PC-3 (cell line): Measurements from ENCODE around the gene SLCO3A1. TPM values are rescaled to one million over a fixed set of nuclear protein-coding genes. Genes with fewer than 3 reads are reported as not detected.

Experiments
- ATAC-seq: fragments of 200-7000 bp; cut with Tn5 transposase; 2 replicates; pipeline ENCODE4 v1.9.1; 2020; ENCODE audit warnings: mild to moderate bottlenecking, moderate library complexity
- BruUV-seq: library from RNA; stranded (reverse); fragments of 400-500 nt; replicated peaks from 2 replicates; lab custom pipeline; 2021; lab: Mats Ljungman, UMichigan
- CTCF ChIA-PET: fragments of 300-600 bp; sonication (Branson Sonifier 250); formaldehyde crosslinking; loops from one replicate; lab custom pipeline; 2022; ENCODE audit warnings: antibody characterized with exemption; lab: Charles Lee
- POLR2A ChIA-PET: fragments of 300-600 bp; sonication (Branson Sonifier 250); formaldehyde crosslinking; loops from one replicate; lab custom pipeline; 2022; ENCODE audit warnings: antibody characterized with exemption; ENCODE audit not compliant: unreplicated experiment; lab: Charles Lee
- DNase-seq: peaks from one replicate; pipeline ENCODE4 v3.0.0-alpha.2; 2015
- H2AFZ ChIP-seq: fragments of 300-600 bp; sonication (generic); 2 replicates; pipeline ENCODE4 v1.6.0; 2016; ENCODE audit warnings: antibody characterized with exemption, low read length
- H3F3A ChIP-seq: fragments of 300-600 bp; sonication (generic); one replicate; pipeline ENCODE4 v1.6.0; 2017; ENCODE audit warnings: antibody characterized with exemption, low read length, control low read depth, mild to moderate bottlenecking; ENCODE audit not compliant: unreplicated experiment
- H3K27ac ChIP-seq: fragments of 300-600 bp; sonication (generic); 2 replicates; pipeline ENCODE4 v1.5.1; 2016; ENCODE audit warnings: mild to moderate bottlenecking, low read length
- H3K27me3 ChIP-seq: fragments of 300-600 bp; sonication (generic); 2 replicates; pipeline ENCODE4 v1.6.1; 2016; ENCODE audit warnings: low read length, mixed read lengths
- H3K36me3 ChIP-seq: fragments of 300-600 bp; sonication (generic); 2 replicates; pipeline ENCODE4 v1.6.1; 2016; ENCODE audit warnings: low read depth, mixed run types, low read length, mixed read lengths
- H3K4me1 ChIP-seq: fragments of 300-600 bp; sonication (generic); 2 replicates; pipeline ENCODE4 v1.5.1; 2016; ENCODE audit warnings: low read length; ENCODE audit not compliant: insufficient read depth
- H3K4me2 ChIP-seq: fragments of 300-600 bp; sonication (generic); 2 replicates; pipeline ENCODE4 v1.6.0; 2016; ENCODE audit warnings: low read length
- H3K4me3 ChIP-seq: fragments of 300-600 bp; sonication (generic); 2 replicates; pipeline ENCODE4 v1.5.1; 2016; ENCODE audit warnings: mild to moderate bottlenecking, low read length, mixed read lengths
- H3K79me2 ChIP-seq: fragments of 300-600 bp; sonication (generic); 2 replicates; pipeline ENCODE4 v1.6.1; 2017; ENCODE audit warnings: low read length, mixed read lengths
- H3K9ac ChIP-seq: fragments of 300-600 bp; sonication (generic); 2 replicates; pipeline ENCODE4 v1.6.0; 2016; ENCODE audit warnings: mild to moderate bottlenecking, low read length
- H3K9me2 ChIP-seq: fragments of 300-600 bp; sonication (generic); replicated peaks from 2 replicates; pipeline ENCODE4 v1.6.1; 2016; ENCODE audit warnings: mixed run types, low read length, mixed read lengths
- H3K9me3 ChIP-seq: fragments of 300-600 bp; sonication (generic); 2 replicates; pipeline ENCODE4 v1.6.1; 2016; ENCODE audit warnings: low read length, mixed read lengths
- H4K20me1 ChIP-seq: fragments of 300-600 bp; sonication (generic); 2 replicates; pipeline ENCODE4 v1.6.1; 2016; ENCODE audit warnings: low read length, mixed read lengths
- EZH2 ChIP-seq: fragments of 300-600 bp; sonication (generic); IDR thresholded peaks from one replicate; pipeline ENCODE4 v1.6.1; 2017; ENCODE audit warnings: antibody characterized with exemption, mild to moderate bottlenecking, low read length; ENCODE audit not compliant: unreplicated experiment
- EZH2phosphoT487 ChIP-seq: fragments of 300-600 bp; sonication (generic); IDR thresholded peaks from 2 replicates; pipeline ENCODE4 v1.6.1; 2018; ENCODE audit warnings: mild to moderate bottlenecking, antibody characterized with exemption, low read length, borderline replicate concordance
- intact Hi-C: fragments of 100-400 bp; cut with micrococcal nuclease; formaldehyde crosslinking; loops from 2 replicates; pipeline ENCODE4 v1.9.0; 2023
- total RNA-seq: library from RNA; depleted of rRNA; stranded (reverse); fragments of >200 nt; gene quantifications from 2 replicates; pipeline ENCODE4 v1.2.3, GENCODE V29; 2014
- TF ChIP-seq, protein P1 (sequence below): fragments of 300-600 bp; sonication (generic); conservative IDR thresholded peaks from 2 replicates; pipeline ENCODE4 v1.5.1; 2017; ENCODE audit warnings: antibody characterized with exemption, low read depth, mild to moderate bottlenecking, low read length

The SLCO3A1 gene
- total RNA-seq, 1 experiment from 2014 or later = 0.07 TPM

GRCh38 chr15:92161039-92161670 lies 307.6 kb downstream of the SLCO3A1 start:
- Histone ChIP-seq H3F3A (no peaks in the 10 kb centered on the region), H3K4me1 (no peaks in the 10 kb centered on the region), H3K36me3 (no peaks in the 10 kb centered on the region), H4K20me1 (no peaks in the 10 kb centered on the region), H3K27me3 (peaks cover 8% of the 10 kb centered on the region; the same call in 1 of the 2 replicates), H3K9ac (no peak overlapping the region), H2AFZ (no peak overlapping the region), H3K9me3 (no peaks in the 10 kb centered on the region), H3K79me2 (no peaks in the 10 kb centered on the region), H3K27ac (no peak overlapping the region), H3K4me3 (no peak overlapping the region), H3K4me2 (no peak overlapping the region), H3K9me2 (no peaks in the 10 kb centered on the region)
- ATAC-seq (no peak), DNase-seq (no peak)
- no TSS peak for BruUV-seq
- intact Hi-C loops = no loop called here
- POLR2A ChIA-PET = no interaction called here
- CTCF ChIA-PET = no interaction called here
- TF ChIP-seq, protein P1, sequence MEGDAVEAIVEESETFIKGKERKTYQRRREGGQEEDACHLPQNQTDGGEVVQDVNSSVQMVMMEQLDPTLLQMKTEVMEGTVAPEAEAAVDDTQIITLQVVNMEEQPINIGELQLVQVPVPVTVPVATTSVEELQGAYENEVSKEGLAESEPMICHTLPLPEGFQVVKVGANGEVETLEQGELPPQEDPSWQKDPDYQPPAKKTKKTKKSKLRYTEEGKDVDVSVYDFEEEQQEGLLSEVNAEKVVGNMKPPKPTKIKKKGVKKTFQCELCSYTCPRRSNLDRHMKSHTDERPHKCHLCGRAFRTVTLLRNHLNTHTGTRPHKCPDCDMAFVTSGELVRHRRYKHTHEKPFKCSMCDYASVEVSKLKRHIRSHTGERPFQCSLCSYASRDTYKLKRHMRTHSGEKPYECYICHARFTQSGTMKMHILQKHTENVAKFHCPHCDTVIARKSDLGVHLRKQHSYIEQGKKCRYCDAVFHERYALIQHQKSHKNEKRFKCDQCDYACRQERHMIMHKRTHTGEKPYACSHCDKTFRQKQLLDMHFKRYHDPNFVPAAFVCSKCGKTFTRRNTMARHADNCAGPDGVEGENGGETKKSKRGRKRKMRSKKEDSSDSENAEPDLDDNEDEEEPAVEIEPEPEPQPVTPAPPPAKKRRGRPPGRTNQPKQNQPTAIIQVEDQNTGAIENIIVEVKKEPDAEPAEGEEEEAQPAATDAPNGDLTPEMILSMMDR = no peak
- TF ChIP-seq EZH2phosphoT487 (no peak), EZH2 (no peak)

GRCh38 chr15:92162657-92163056 lies 309.1 kb downstream of the SLCO3A1 start:
- Histone ChIP-seq H4K20me1 (no peaks in the 10 kb centered on the region), H3K27me3 (peaks cover 10% of the 10 kb centered on the region; the same call in 1 of the 2 replicates), H2AFZ (no peak overlapping the region), H3K4me3 (no peak overlapping the region), H3F3A (no peaks in the 10 kb centered on the region), H3K9ac (no peak overlapping the region), H3K4me2 (no peak overlapping the region), H3K36me3 (no peaks in the 10 kb centered on the region), H3K9me2 (no peaks in the 10 kb centered on the region), H3K4me1 (no peaks in the 10 kb centered on the region), H3K9me3 (no peaks in the 10 kb centered on the region), H3K27ac (no peak overlapping the region), H3K79me2 (no peaks in the 10 kb centered on the region)
- DNase-seq (no peak), ATAC-seq (no peak)
- BruUV-seq = no TSS peak
- TF ChIP-seq, protein P1 = no peak
- intact Hi-C loops = no loop called here
- ChIA-PET CTCF (no interaction called here), POLR2A (no interaction called here)

- TF ChIP-seq, protein P1 = no peak
- TF ChIP-seq EZH2phosphoT487 (no peak), EZH2 (no peak)
- Histone ChIP-seq H4K20me1 (no peaks in the 10 kb centered on the region), H3K9ac (no peak overlapping the region), H3K79me2 (no peaks in the 10 kb centered on the region), H3K36me3 (no peaks in the 10 kb centered on the region), H2AFZ (no peak overlapping the region), H3K4me3 (no peak overlapping the region), H3K4me2 (no peak overlapping the region), H3K27ac (no peak overlapping the region), H3K4me1 (no peaks in the 10 kb centered on the region), H3K9me2 (no peaks in the 10 kb centered on the region), H3K27me3 (peaks cover 10% of the 10 kb centered on the region; the same call in 1 of the 2 replicates), H3F3A (no peaks in the 10 kb centered on the region), H3K9me3 (no peaks in the 10 kb centered on the region)
- DNase-seq (no peak), ATAC-seq (no peak)
- intact Hi-C loops = no loop called here
- BruUV-seq = no TSS peak
- CTCF ChIA-PET = no interaction called here
- POLR2A ChIA-PET = no interaction called here
Observed at GRCh38 chr15:92163641-92164040, 310.1 kb downstream of the SLCO3A1 start.
